ENCODE results near the gene MLIP.

The MLIP gene

DNA sequence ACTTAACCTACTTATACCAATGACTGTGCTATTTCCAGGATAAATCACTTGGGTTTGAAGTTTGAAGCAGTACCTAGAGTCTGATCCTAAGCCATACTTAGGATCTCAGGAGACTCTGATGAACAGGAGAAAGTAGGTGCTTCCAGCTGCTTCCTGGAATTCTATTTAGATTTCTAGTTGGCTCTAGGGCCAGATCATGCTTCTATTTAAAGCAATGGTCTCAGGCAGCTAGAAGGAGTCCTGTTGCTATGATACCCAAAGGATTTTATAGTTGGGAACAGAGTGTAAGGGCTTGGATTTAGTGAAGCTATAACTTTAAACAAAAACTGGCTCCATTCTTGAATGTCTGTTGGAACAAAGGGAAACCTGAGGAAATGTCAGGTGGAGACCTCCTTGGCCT lies 144.6 kb downstream of the MLIP start:
- no peak overlapping the region for H2BK5ac ChIP-seq (ENCODE audit: low read depth, low read length, poor library complexity)
- H3K18ac ChIP-seq (ENCODE audit: low read length): no peak overlapping the region
- H3K27me3 ChIP-seq (ENCODE audit: insufficient read depth, low read length): no peaks in the 10 kb centered on the region
- DNase-seq: no peak
- H3K4me3 ChIP-seq (ENCODE audit: low read depth, low read length): no peak overlapping the region
- H4K12ac ChIP-seq (ENCODE audit: low read depth, low read length): no peak overlapping the region
- no peak overlapping the region for H3K27ac ChIP-seq (ENCODE audit: low read depth, low read length)
- H3K9me3 ChIP-seq (ENCODE audit: insufficient read depth, low read depth, low read length): no peaks in the 10 kb centered on the region
- no peak overlapping the region for H4K91ac ChIP-seq (ENCODE audit: low read depth, low read length)
- no peaks in the 10 kb centered on the region for H3K36me3 ChIP-seq (ENCODE audit: control insufficient read depth in 1 of 2, insufficient read depth in 2 of 2, low read length in 2 of 2)
- H3K4me2 ChIP-seq (ENCODE audit: low read length): no peak overlapping the region
- H3K23ac ChIP-seq (ENCODE audit: low read length): no peak overlapping the region
- no peaks in the 10 kb centered on the region for H3K79me2 ChIP-seq (ENCODE audit: control insufficient read depth, insufficient read depth, low read length, poor library complexity)
- H3K9ac ChIP-seq (ENCODE audit: low read length): no peak overlapping the region
- H2BK12ac ChIP-seq (ENCODE audit: low read length): no peak overlapping the region
- H3K14ac ChIP-seq (ENCODE audit: low read length): no peak overlapping the region
- no peak overlapping the region for H3K4ac ChIP-seq (ENCODE audit: low read depth, low read length)
- no peak overlapping the region for H2BK120ac ChIP-seq (ENCODE audit: insufficient read depth, low read length, poor library complexity)
- H4K8ac ChIP-seq (ENCODE audit: low read depth, low read length): no peak overlapping the region
- no peaks in the 10 kb centered on the region for H3K4me1 ChIP-seq (ENCODE audit: control insufficient read depth in 1 of 2, insufficient read depth in 2 of 2, low read length in 2 of 2)
- no peak overlapping the region for H2AK5ac ChIP-seq (ENCODE audit: low read length)
- H3K79me1 ChIP-seq (ENCODE audit: low read length): no peaks in the 10 kb centered on the region
- H2AFZ ChIP-seq (ENCODE audit: insufficient read depth, low read length, poor library complexity): no peak overlapping the region

DNA sequence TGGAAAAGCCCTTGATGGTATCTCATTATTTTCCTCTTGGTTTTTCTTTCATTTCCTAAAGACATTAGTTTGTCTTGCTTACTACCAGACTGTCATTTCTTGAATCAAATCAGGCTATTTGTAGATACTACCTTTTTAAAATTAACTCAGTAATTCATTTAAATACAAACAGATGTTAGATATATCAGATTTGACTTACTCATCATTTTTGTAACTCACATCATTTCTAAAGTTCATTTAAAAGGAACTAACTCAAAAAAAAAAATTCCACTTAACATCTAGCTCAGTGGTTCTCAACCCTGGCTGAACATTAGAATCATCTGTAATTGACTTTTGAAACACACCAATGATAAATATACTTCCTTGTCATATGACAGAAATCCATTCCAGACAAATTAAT lies 148.8 kb downstream of the MLIP start:
- Histone ChIP-seq H2AFZ (ENCODE audit: insufficient read depth, low read length, poor library complexity) (no peak overlapping the region), H3K27me3 (ENCODE audit: insufficient read depth, low read length) (no peaks in the 10 kb centered on the region), H3K4me2 (ENCODE audit: low read length) (no peak overlapping the region), H3K23ac (ENCODE audit: low read length) (no peak overlapping the region), H4K91ac (ENCODE audit: low read depth, low read length) (no peak overlapping the region), H3K14ac (ENCODE audit: low read length) (no peak overlapping the region), H3K36me3 (ENCODE audit: control insufficient read depth in 1 of 2, insufficient read depth in 2 of 2, low read length in 2 of 2) (no peaks in the 10 kb centered on the region), H3K4ac (ENCODE audit: low read depth, low read length) (no peak overlapping the region), H2AK5ac (ENCODE audit: low read length) (no peak overlapping the region), H3K9me3 (ENCODE audit: insufficient read depth, low read depth, low read length) (no peaks in the 10 kb centered on the region), H4K12ac (ENCODE audit: low read depth, low read length) (no peak overlapping the region), H4K8ac (ENCODE audit: low read depth, low read length) (no peak overlapping the region), H3K18ac (ENCODE audit: low read length) (no peak overlapping the region), H3K4me3 (ENCODE audit: low read depth, low read length) (no peak overlapping the region), H3K79me1 (ENCODE audit: low read length) (no peaks in the 10 kb centered on the region), H3K27ac (ENCODE audit: low read depth, low read length) (no peak overlapping the region), H2BK120ac (ENCODE audit: insufficient read depth, low read length, poor library complexity) (no peak overlapping the region), H3K79me2 (ENCODE audit: control insufficient read depth, insufficient read depth, low read length, poor library complexity) (no peaks in the 10 kb centered on the region), H2BK5ac (ENCODE audit: low read depth, low read length, poor library complexity) (no peak overlapping the region), H2BK12ac (ENCODE audit: low read length) (no peak overlapping the region), H3K4me1 (ENCODE audit: control insufficient read depth in 1 of 2, insufficient read depth in 2 of 2, low read length in 2 of 2) (no peaks in the 10 kb centered on the region), H3K9ac (ENCODE audit: low read length) (no peak overlapping the region)
- DNase-seq: no peak

DNA sequence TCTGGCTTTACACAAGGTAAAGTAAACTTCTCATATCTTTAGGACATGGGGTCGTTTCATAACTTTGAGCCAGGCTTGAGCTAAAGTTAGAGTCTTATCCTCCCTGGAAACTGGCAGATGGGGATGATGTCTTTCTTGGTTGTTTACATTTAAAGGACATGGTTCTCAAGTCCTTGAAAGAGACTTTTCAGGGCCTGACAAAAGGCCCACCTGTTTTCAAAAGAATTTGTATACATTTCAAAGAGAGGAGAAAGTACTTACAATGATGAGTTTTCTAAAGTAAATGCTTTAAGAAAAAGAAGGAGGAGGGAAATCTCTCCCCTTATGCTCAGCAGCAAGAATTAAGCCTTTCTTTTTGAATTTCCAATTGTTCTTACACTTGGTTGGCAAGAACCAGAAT lies 151.3 kb downstream of the MLIP start:
- Histone ChIP-seq H3K36me3 (ENCODE audit: control insufficient read depth in 1 of 2, insufficient read depth in 2 of 2, low read length in 2 of 2) (no peaks in the 10 kb centered on the region), H4K91ac (ENCODE audit: low read depth, low read length) (no peak overlapping the region), H3K27me3 (ENCODE audit: insufficient read depth, low read length) (no peaks in the 10 kb centered on the region), H3K9ac (ENCODE audit: low read length) (no peak overlapping the region), H3K14ac (ENCODE audit: low read length) (no peak overlapping the region), H3K4me1 (ENCODE audit: control insufficient read depth in 1 of 2, insufficient read depth in 2 of 2, low read length in 2 of 2) (no peaks in the 10 kb centered on the region), H2AFZ (ENCODE audit: insufficient read depth, low read length, poor library complexity) (no peak overlapping the region), H4K8ac (ENCODE audit: low read depth, low read length) (no peak overlapping the region), H2AK5ac (ENCODE audit: low read length) (no peak overlapping the region), H3K79me2 (ENCODE audit: control insufficient read depth, insufficient read depth, low read length, poor library complexity) (no peaks in the 10 kb centered on the region), H3K4me2 (ENCODE audit: low read length) (no peak overlapping the region), H3K9me3 (ENCODE audit: insufficient read depth, low read depth, low read length) (no peaks in the 10 kb centered on the region), H2BK5ac (ENCODE audit: low read depth, low read length, poor library complexity) (no peak overlapping the region), H2BK120ac (ENCODE audit: insufficient read depth, low read length, poor library complexity) (no peak overlapping the region), H3K23ac (ENCODE audit: low read length) (no peak overlapping the region), H2BK12ac (ENCODE audit: low read length) (no peak overlapping the region), H3K27ac (ENCODE audit: low read depth, low read length) (no peak overlapping the region), H3K18ac (ENCODE audit: low read length) (no peak overlapping the region), H3K4me3 (ENCODE audit: low read depth, low read length) (no peak overlapping the region), H3K79me1 (ENCODE audit: low read length) (no peaks in the 10 kb centered on the region), H3K4ac (ENCODE audit: low read depth, low read length) (no peak overlapping the region), H4K12ac (ENCODE audit: low read depth, low read length) (no peak overlapping the region)
- no peak for DNase-seq
- WGBS (ENCODE audit: extremely low coverage, insufficient coverage, insufficient read length): no CpG with 5 or more reads among the region's 1 CpG

DNA sequence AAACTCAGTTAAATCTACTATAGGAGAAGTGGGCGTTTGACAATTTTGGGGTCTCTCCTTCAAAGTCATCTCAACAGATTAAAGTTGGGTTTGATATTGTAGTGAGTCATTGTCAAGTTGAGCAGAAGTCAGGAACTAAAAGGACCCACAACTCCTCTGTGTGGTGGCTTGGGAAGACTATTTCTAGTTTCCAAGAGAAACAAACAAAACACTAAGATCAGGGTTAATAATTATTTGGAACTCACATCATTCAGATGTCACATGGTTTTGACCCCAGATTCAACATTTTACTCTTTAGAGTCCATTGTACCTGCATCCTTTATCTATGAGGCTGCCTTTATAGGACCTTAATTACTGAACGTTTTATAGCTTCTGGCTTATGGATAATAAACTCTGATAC lies 151.7 kb downstream of the MLIP start:
- Histone ChIP-seq H2AFZ (ENCODE audit: insufficient read depth, low read length, poor library complexity) (no peak overlapping the region), H2BK5ac (ENCODE audit: low read depth, low read length, poor library complexity) (no peak overlapping the region), H3K23ac (ENCODE audit: low read length) (no peak overlapping the region), H2AK5ac (ENCODE audit: low read length) (no peak overlapping the region), H4K91ac (ENCODE audit: low read depth, low read length) (no peak overlapping the region), H3K79me1 (ENCODE audit: low read length) (no peaks in the 10 kb centered on the region), H3K18ac (ENCODE audit: low read length) (no peak overlapping the region), H3K14ac (ENCODE audit: low read length) (no peak overlapping the region), H3K4me3 (ENCODE audit: low read depth, low read length) (no peak overlapping the region), H2BK120ac (ENCODE audit: insufficient read depth, low read length, poor library complexity) (no peak overlapping the region), H3K4ac (ENCODE audit: low read depth, low read length) (no peak overlapping the region), H3K4me2 (ENCODE audit: low read length) (no peak overlapping the region), H3K27ac (ENCODE audit: low read depth, low read length) (no peak overlapping the region), H3K79me2 (ENCODE audit: control insufficient read depth, insufficient read depth, low read length, poor library complexity) (no peaks in the 10 kb centered on the region), H3K9me3 (ENCODE audit: insufficient read depth, low read depth, low read length) (no peaks in the 10 kb centered on the region), H2BK12ac (ENCODE audit: low read length) (no peak overlapping the region), H3K36me3 (ENCODE audit: control insufficient read depth in 1 of 2, insufficient read depth in 2 of 2, low read length in 2 of 2) (no peaks in the 10 kb centered on the region), H3K27me3 (ENCODE audit: insufficient read depth, low read length) (no peaks in the 10 kb centered on the region), H3K9ac (ENCODE audit: low read length) (no peak overlapping the region), H4K12ac (ENCODE audit: low read depth, low read length) (no peak overlapping the region), H3K4me1 (ENCODE audit: control insufficient read depth in 1 of 2, insufficient read depth in 2 of 2, low read length in 2 of 2) (no peaks in the 10 kb centered on the region), H4K8ac (ENCODE audit: low read depth, low read length) (no peak overlapping the region)
- no CpG with 5 or more reads among the region's 2 CpGs for WGBS (ENCODE audit: extremely low coverage, insufficient coverage, insufficient read length)
- no peak for DNase-seq
